GDM1 (cell line): ENCODE results near the gene FAM219B.

ENCODE experiments used
- DNase-seq: peaks from one replicate; lab custom pipeline; 2025; lab: John Stamatoyannopoulos, UW

FAM219B gene

DNA sequence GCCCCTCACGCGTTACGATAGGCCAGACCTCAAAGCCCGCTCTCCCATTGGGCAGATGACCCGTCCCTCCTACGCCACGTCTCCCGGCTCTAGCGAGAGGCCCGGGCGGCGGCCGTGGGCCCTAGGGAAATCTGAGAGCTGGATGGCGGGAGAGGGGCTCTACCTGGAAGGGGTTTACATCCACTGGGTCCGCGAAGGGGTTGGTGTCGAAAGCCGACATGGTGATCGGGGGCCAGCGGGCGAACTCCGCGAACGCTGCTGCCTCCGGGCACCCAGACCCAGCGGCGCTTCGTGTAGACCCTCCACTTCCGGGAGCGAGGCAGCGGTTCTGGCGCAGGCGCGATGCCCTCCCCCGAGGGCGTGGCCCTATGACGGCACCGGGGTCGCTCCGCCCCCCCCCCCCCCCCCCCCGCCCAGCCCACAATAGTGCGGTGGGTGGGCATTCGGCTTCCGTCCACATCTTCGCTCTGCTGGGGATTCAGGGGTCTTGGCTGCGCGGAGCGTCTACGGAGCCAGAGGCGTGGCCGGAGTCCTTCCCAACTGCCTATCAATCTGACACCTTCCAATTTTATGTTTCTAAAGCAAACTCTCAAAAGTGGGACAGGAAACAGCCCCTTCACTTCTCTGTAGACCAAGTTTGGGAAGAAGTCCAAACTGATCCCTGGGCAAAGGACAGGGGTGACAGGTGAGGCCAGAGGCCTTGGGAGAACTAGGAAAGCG lies 33.5 kb downstream of the FAM219B start, which contains the start of gene SCAMP2:
Gene SCAMP2 (minus strand): TSS at position 330 of the 720 bp plus-strand sequence. CDS start 110 bp downstream, at position 220.
- DNase-seq, result peak; percentile 93

GRCh38 chr15:74872702-74873035 lies 34.0 kb downstream of the FAM219B start:
- no peak for DNase-seq

- DNase-seq, result no peak
Measured at GRCh38 chr15:74870436-74871215, 36.0 kb downstream of the FAM219B start.

GRCh38 chr15:74869726-74870407 lies 36.8 kb downstream of the FAM219B start:
- DNase-seq, result peak; percentile 98

DNA sequence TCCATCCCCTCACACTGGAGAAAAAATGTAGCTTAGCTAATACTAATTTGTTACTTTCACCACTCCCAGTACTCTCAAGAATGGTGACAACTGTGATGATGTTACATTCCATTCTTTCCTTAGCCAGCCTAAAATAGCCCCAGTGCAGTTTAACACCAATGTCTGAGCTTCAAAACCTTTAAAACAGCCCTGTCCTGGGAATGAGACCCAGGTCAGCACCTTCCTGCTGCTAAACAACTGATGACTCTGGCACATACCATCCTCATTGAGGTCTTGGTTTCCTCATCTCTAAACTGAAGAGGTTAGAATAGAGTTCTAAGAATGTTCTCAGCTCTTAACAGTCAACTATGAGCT lies 37.3 kb downstream of the FAM219B start:
- no peak for DNase-seq

- peak; percentile 95 for DNase-seq
Measured at GRCh38 chr15:74868059-74868458, 38.6 kb downstream of the FAM219B start.

DNA sequence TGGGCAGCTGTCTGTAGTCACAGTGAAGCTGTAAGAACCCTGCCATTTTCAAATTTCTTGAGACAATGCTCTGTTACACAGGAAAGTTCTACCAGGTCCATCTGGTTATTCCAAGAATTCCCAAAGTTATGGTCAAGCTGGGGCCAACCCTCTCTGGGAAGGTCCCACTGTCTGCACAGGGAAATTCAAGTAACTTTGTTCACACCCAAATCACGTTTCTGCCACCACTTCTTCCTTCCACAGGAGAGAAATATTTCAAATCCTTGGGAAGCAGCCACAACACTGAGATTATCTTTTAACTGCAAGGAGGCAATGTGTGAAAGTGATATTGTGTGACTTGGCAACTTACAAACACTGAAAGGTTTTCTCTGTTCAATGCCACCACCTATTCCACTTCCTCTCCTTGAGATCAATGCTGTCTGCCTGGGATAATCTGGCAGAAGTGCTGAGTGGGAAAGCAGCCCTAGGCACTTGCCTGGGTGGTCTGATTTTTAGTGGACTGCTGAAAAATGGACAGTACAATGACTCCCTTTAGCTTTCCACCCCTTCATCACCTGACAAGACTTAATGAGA lies 39.1 kb downstream of the FAM219B start:
- DNase-seq, result no peak

GRCh38 chr15:74866090-74866489 lies 40.6 kb downstream of the FAM219B start:
- DNase-seq, result no peak

DNA sequence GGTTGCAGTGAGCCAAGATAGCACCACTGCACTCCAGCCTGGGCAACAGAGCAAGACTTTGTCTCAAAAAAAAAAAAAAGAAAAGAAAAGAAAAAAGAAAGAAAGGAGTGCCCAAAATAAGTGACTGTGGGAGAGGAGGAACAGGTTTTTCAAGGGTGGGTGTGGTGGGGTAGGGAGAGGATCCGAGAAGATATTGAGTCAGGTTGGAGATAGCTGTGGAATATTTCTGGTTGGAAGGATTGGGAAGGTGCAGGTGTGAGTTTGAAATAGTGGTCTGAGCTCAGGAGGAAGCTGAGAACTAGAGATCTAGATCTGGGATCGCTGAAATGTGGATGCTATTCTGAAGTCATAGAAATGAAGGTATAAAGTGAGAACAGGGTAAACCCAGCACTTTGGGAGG lies 41.3 kb downstream of the FAM219B start:
- no peak for DNase-seq

DNA sequence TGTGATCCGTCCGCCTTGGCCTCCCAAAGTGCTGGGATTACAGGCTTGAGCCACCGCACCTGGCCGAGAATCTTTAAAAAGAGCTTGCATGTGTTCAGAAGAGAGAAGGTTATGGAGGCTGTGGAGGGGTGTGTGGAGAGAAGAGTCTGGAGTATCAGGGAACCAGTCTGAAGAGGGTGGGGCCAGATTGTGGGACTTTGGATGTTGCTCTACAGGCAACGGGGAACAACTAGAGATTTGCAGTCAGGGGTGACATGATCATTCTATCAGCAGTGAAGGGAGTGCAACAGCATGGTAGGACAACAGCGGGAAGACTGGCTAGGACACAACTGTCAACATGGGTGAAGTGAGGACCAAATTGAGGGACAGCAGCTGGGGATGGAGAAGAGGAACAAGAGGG lies 42.4 kb downstream of the FAM219B start:
- DNase-seq, result no peak

DNA sequence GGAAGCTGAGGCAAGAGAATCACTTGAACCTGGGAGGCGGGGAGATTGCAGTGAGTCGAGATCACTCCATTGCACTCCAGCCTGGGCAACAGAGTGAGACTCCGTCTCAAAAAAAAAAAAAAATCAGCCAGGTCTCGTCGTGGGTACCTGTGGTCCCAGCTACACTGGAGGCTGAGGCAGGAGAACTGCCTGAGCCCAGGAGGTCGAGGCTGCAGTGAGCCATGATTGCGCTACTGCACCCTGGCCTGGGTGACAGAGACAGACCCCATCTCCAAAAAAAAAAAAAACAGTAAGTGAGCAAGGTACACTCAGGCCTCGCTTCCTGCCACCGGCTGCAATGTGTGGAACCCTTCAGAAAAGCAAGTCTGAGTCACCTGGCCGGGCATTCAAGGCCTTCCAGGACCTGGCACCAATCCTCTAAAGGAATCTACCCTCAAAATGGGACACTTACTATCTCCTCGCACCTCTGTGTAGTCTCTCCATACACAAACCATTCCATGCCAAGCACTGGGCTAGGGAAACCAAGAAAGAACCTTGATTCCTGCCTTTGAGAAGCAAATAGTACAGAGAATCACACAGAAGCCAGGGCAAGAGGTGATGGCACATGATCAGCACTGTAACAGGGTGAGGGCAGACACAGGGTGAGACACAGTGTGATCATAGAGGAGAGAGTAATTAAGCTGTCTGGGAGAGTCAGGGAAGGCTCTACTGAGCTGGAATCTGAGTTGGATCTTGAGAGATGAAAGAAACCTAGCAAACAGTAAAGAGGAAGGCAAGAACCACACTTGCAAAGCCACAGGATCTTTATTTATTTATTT lies 43.2 kb downstream of the FAM219B start:
- DNase-seq, result no peak

DNA sequence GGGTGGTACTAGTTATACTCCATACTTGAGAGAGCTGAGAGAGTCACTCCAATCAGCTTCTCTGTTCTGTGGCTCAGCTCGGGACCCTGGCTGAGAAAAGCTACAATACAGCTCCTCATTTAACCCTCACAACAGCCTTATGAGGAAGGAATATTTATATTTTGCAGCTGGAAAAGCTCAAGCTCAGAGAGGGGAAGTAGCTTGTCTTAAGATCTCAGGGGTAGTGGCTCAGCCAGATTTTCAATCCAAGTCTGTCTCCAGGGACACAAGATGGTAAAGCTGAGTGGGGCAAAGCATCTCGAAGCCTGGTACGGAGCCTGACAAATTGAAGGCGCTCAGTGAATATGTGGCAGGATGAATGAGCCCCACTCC lies 48.3 kb downstream of the FAM219B start:
- no peak for DNase-seq

DNA sequence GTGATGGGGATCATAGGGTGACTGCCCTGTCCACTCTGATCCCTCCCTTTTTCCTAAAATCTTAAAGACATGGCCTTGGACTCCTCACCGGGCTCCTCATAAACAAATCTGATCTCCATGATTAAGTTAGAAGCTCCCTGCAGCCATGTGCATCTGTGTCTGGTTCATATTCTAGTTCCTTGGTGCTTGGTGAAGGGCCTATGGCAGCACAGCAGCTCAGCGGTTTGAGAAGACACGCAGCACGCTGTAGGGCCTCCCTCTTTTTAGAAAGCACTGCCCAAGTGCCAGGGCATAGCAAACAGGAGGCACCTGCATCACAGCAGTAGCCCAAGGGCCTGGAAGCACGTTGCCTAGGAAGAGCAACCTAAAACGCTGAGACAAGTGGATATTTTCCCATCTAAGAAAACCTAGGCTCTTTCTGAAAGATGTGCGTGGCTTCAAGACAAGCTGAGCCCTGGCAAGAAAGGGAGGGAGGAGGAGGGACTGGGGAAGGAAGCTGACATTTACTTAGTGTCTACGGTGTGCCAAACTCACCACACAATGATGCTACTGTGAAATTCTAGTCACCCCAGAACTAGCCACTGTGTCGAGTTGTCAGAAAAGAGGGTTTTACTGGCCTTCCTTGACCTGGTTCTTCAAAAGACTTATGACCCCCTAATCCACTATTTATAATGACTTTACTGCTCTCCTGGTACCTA lies 48.8 kb downstream of the FAM219B start:
- DNase-seq, result no peak

DNA sequence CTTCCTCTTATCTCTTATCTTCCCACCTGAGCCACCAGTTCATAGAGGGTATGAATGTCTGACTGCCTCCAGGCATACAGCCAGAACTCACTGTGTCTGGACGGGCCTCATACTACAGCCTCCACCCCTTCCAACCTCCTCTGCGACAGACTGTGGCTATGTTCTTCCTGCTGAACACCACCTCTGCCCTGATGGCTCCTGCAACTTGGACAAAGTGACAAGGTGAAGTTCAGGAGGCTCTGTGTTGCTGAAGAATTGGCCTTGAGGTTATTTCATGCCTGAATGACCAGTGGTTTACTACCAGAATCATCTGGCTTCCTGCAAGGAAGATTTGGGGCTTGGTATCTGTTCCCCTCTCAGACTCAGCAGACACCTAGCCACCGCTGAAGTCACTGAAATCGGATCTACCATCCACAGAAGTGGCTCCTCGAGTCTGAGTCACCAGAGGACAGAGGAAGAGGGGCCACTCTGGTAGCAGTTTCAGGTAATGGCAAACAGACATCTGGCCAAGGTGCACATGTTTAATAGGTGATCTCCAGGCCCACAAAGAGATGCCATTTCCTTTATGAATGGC lies 49.5 kb downstream of the FAM219B start:
- DNase-seq, result no peak

DNA sequence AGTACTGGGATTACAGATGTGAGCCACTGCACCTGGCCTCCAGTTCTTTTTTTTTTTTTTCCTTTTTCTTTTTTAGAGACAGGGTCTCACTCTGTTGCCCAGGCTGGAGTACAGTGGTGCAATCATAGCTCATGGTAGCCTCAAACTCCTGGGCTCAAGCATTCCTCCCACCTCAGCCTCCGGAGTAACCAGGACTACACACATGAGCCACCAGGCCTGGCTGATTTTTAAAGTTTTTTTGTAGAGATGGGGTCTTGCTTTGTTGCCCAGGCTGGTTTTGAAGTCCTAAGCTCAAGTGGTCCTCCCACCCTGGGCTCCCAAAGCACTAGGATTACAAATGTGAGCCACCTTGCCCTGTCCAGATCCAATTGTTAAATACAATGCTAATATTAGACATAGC lies 50.1 kb downstream of the FAM219B start:
- no peak for DNase-seq

- no peak for DNase-seq
Measured at GRCh38 chr15:74855857-74856256, 50.8 kb downstream of the FAM219B start.

DNA sequence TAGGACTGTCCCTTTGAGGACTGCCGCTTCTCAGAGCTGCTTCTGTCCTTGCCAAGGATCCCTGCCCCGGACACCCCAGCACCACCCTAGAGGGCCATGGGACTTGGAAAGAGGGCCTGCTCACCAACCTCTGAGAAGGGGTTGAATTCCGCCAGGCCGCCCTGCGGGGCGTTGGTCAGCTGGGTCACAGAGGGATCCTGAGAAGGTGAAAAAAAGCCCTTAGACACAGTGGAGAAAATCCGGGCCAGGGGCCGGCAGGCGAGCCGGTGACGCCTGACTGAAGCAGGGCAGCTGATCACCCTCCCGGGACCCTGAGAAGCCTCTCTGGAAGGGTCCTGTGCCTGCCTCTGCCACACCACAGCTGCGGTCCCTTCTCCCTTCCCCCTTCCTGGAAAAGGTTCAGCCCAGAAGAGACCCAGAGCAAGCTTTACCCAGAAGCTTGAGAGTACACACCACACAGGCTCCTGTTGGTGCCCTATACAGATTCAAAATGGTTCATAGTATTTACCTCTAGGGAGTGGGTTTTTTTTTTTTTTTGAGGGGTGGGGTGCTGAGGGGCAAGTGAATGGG lies 52.1 kb downstream of the FAM219B start:
- no peak for DNase-seq

DNA sequence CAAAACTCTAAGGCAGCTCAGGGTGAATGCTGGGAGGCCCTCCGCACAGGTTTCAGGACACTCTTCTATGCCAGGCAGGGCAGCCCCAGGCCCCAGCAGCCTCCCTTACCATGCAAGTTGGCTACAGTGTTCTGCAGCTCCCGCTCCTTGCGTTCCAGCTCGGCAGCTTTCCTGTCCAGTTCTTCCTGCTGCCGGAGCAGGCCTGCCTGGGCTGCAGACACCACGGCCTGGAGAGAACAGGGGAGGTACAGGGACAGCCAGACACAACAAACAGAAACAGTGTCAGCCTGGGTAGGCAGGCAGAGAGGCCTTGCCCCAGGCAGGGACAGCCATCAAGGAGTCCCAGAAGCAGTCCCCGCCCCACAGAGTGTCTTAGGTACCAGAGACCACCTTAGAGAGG lies 54.7 kb downstream of the FAM219B start:
- no peak for DNase-seq

GRCh38 chr15:74850393-74850792 lies 56.3 kb downstream of the FAM219B start:
- no peak for DNase-seq
